B cell (primary cell): Measurements from ENCODE around the gene OSM. TPM values are rescaled to one million over a fixed set of nuclear protein-coding genes. Genes with fewer than 3 reads are reported as not detected.
A peak's percentile ranks its signal among the peaks of the same experiment; 100 is the strongest.

Experiments
- ATAC-seq: fragments of 200-7000 bp; cut with Tn5 transposase; one replicate; pipeline ENCODE4 v1.10.0; 2021; ENCODE audit warnings: low read depth, mild to moderate bottlenecking, moderate number of reproducible peaks, moderate library complexity
- CTCF ChIA-PET: fragments of 350-600 bp; sonication (Branson Sonifier 250); formaldehyde crosslinking; loops from one replicate; lab custom pipeline; 2021; ENCODE audit warnings: antibody characterized with exemption, inconsistent platforms; lab: Charles Lee
- POLR2A ChIA-PET: fragments of 350-600 bp; sonication (Branson Sonifier 250); formaldehyde crosslinking; loops from one replicate; lab custom pipeline; 2021; ENCODE audit warnings: antibody characterized with exemption; lab: Charles Lee
- DNase-seq: peaks from one replicate; pipeline ENCODE4 v3.0.0; 2013
- H2AFZ ChIP-seq: 2 replicates; pipeline ENCODE4 v1.6.1; 2012; ENCODE audit warnings: mild to moderate bottlenecking, low read depth, low read length; ENCODE audit not compliant: insufficient read depth, poor library complexity, severe bottlenecking
- H3K27ac ChIP-seq, 2 donors: 1 replicate in 1 of 2; 2 replicates in 1 of 2; pipeline ENCODE4 v1.5.1; 2012 to 2013; ENCODE audit warnings: low read length in 2 of 2, mild to moderate bottlenecking in 2 of 2, moderate library complexity in 1 of 2
- H3K27me3 ChIP-seq, 4 experiments: fragments of 200-600 bp in 1 of 4; sonication (generic) in 1 of 4; replicated peaks in 1 of 4; 1 replicate in 2 of 4; 2 replicates in 2 of 4; pipeline versions ENCODE4 v1.6.1 to v1.7.0; 2013 to 2016; ENCODE audit warnings: low read length in 3 of 4, mild to moderate bottlenecking in 2 of 4, mixed read lengths in 1 of 4, moderate library complexity in 1 of 4; ENCODE audit not compliant: insufficient read depth in 4 of 4, control insufficient read depth in 3 of 4; ENCODE audit errors: control extremely low read depth in 1 of 4
- H3K36me3 ChIP-seq, 2 experiments: replicated peaks in 1 of 2; 1 replicate in 1 of 2; 2 replicates in 1 of 2; pipeline versions ENCODE4 v1.6.1 to v1.7.1; 2013; ENCODE audit warnings: low read length in 1 of 2; ENCODE audit not compliant: insufficient read depth in 2 of 2, control insufficient read depth in 1 of 2; ENCODE audit errors: control extremely low read depth in 1 of 2, extremely low read depth in 1 of 2
- H3K4me1 ChIP-seq, 2 donors: fragments of 200-600 bp in 1 of 2; sonication (generic) in 1 of 2; 1 replicate in 1 of 2; 2 replicates in 1 of 2; pipeline versions ENCODE4 v1.5.1 to v1.6.1; 2013 to 2017; ENCODE audit warnings: low read length in 2 of 2; ENCODE audit not compliant: control insufficient read depth in 2 of 2, insufficient read depth in 2 of 2
- H3K4me2 ChIP-seq: replicated peaks from 2 replicates; pipeline ENCODE3; 2012; ENCODE audit warnings: mild to moderate bottlenecking, low read depth, low read length; ENCODE audit not compliant: poor library complexity, severe bottlenecking
- H3K4me3 ChIP-seq, 5 experiments: fragments of 200-600 bp in 1 of 5; sonication (generic) in 1 of 5; 1 replicate in 3 of 5; 2 replicates in 2 of 5; pipeline versions ENCODE4 v1.5.1 to v1.7.0; 2011 to 2016; ENCODE audit warnings: low read length in 4 of 5, mild to moderate bottlenecking in 4 of 5, low read depth in 2 of 5, control low read depth in 1 of 5, moderate library complexity in 1 of 5; ENCODE audit not compliant: insufficient read depth in 1 of 5; ENCODE audit errors: control extremely low read depth in 1 of 5, extremely low read depth in 1 of 5
- H3K79me2 ChIP-seq: fragments of 200-600 bp; sonication (generic); one replicate; pipeline ENCODE4 v1.6.0; 2016; ENCODE audit warnings: low read length; ENCODE audit not compliant: control insufficient read depth, insufficient read depth
- H3K9ac ChIP-seq: fragments of 200-600 bp; sonication (generic); 2 replicates; pipeline ENCODE4 v1.6.1; 2017; ENCODE audit warnings: mild to moderate bottlenecking, low read length, moderate library complexity
- H3K9me3 ChIP-seq, 3 donors: one replicate each; pipeline versions ENCODE4 v1.6.1 to v1.7.1; 2013; ENCODE audit warnings: low read length in 2 of 3; ENCODE audit not compliant: control insufficient read depth in 2 of 3, insufficient read depth in 1 of 3; ENCODE audit errors: control extremely low read depth in 1 of 3
- H4K20me1 ChIP-seq: 2 replicates; pipeline ENCODE4 v1.6.0; 2012; ENCODE audit warnings: mild to moderate bottlenecking, low read length; ENCODE audit not compliant: insufficient read depth, control insufficient read depth, poor library complexity, severe bottlenecking
- H3K27ac Mint-ChIP-seq: one replicate; pipeline ENCODE4 v1.8.0; 2021; ENCODE audit warnings: mixed read lengths
- H3K27me3 Mint-ChIP-seq: one replicate; pipeline ENCODE4 v1.8.0; 2021; ENCODE audit warnings: mixed read lengths
- H3K4me1 Mint-ChIP-seq: one replicate; pipeline ENCODE4 v1.8.0; 2021; ENCODE audit warnings: mixed read lengths
- H3K4me3 Mint-ChIP-seq: one replicate; pipeline ENCODE4 v1.8.0; 2021; ENCODE audit warnings: mixed read lengths
- H3K9me3 Mint-ChIP-seq: one replicate; pipeline ENCODE4 v1.8.0; 2022; ENCODE audit warnings: mixed read lengths; ENCODE audit not compliant: insufficient read depth
- CTCF ChIP-seq: fragments of 200-600 bp; IDR thresholded peaks from one replicate; pipeline ENCODE4 v1.8.0; 2022; ENCODE audit warnings: antibody characterized with exemption, mild to moderate bottlenecking
- EZH2 ChIP-seq: IDR thresholded peaks from 2 replicates; pipeline ENCODE4 v1.6.1; 2012; ENCODE audit warnings: borderline replicate concordance, low read depth, mild to moderate bottlenecking, moderate library complexity, low read length; ENCODE audit not compliant: insufficient read depth, poor library complexity, severe bottlenecking
- WGBS: methylation state at CpG from one replicate; pipeline ENCODE4 v1.1.5; 2013; ENCODE audit warnings: missing lambda C conversion rate; ENCODE audit not compliant: insufficient coverage; 5-methylcytosine and 5-hydroxymethylcytosine counted together
- intact Hi-C: fragments of 100-400 bp; cut with micrococcal nuclease; formaldehyde crosslinking; loops from one replicate; pipeline ENCODE4 v1.10.0; 2022
- polyA plus RNA-seq: library from polyadenylated mRNA; depleted of rRNA; stranded (reverse); fragments of >200 nt; gene quantifications from 2 replicates; pipeline ENCODE4 v1.2.3, GENCODE V29; 2012
- total RNA-seq, 2 donors: library from RNA; stranded (reverse); fragments of 120-200 nt in 1 of 2; gene quantifications; 1 replicate in 1 of 2; 2 replicates in 1 of 2; pipeline versions ENCODE4 v1.2.3 to v1.2.4, GENCODE V29; 2013 to 2022

OSM gene
- total and polyA plus RNA-seq, 2 donors (not counting 1 experiment from before 2014, with no cell fraction given): 1.8 to 12.5 TPM

GRCh38 chr22:30309951-30310741 lies 43.5 kb upstream of the OSM start:
- intact Hi-C loops: no loop called here

More at GRCh38 chr22:30309951-30310741, 43.5 kb upstream of the OSM start:
- ChIA-PET CTCF (interaction anchor here (0.8 to 19.2 kb wide), 7 partner anchors 9 to 77 kb away, joined by 3 to 229 read pairs (median 5); partner anchors contain the start of genes CASTOR1, RNF215 and TBC1D10A), POLR2A (interaction anchor here (1.2 to 2.9 kb wide), 4 partner anchors 17 to 47 kb away, joined by 4 to 22 read pairs (median 7); partner anchors contain the start of genes CASTOR1, CCDC157, SF3A1 and TBC1D10A)
- H3K36me3 ChIP-seq: peaks cover 0 to 1% of the 10 kb centered on the region in 2 experiments
- peak overlapping the region; percentile 18 for H3K9ac ChIP-seq
- peak overlapping the region in 1 of 5 experiments; percentile 17 for H3K4me3 ChIP-seq
- peaks cover 96 to 99% of the 10 kb centered on the region in 2 donors for H3K4me1 ChIP-seq
- peak overlapping the region; percentile 69 to 86 for H3K27ac ChIP-seq
- no peaks in the 10 kb centered on the region for H3K27me3 ChIP-seq
- peak overlapping the region; percentile 60 for H3K4me2 ChIP-seq
- Mint-ChIP-seq H3K4me1 (peaks cover 97% of the 10 kb centered on the region), H3K27ac (peak overlapping the region; percentile 94), H3K4me3 (peak overlapping the region; percentile 58), H3K27me3 (no peaks in the 10 kb centered on the region), H3K9me3 (no peaks in the 10 kb centered on the region)
- 13% methylated on average over 4 of the region's 7 CpGs for WGBS
- peak; percentile 15 for ATAC-seq
- peak; percentile 45 for DNase-seq
- TF ChIP-seq CTCF (no peak), EZH2 (no peak)
- peak overlapping the region; percentile 23 for H2AFZ ChIP-seq
- no peaks in the 10 kb centered on the region for H3K9me3 ChIP-seq
- no peaks in the 10 kb centered on the region for H4K20me1 ChIP-seq
- peaks cover 71% of the 10 kb centered on the region for H3K79me2 ChIP-seq
